ENCODE measurements around the gene MRPL52. TPM values are rescaled to one million over a fixed set of nuclear protein-coding genes. Genes with fewer than 3 reads are reported as not detected.

Gene MRPL52
- total RNA-seq, 1 donor from 2014 or later, result 182 TPM

DNA sequence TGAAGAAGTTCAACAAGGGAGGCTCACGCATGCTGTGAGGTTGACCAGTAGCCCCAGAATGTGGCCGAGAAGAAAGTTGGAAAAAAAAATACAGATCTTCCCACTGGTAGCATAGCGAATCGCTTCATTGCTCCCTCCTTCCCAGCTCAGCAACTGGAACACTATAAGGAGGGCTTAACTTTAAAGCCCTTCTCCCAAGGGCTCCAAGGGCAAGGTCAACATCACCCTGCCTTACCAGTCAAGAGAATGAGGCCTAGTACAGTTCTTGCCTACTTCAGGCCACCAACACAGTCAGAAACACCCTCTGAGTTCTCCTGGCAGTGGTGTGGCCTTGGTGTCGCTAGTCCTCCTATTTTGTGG is 48.8 kb upstream of the MRPL52 start:
- no peaks in the 10 kb centered on the region for H3K79me2 ChIP-seq (ENCODE audit: insufficient read depth, low read length)
- Mint-ChIP-seq H3K27me3 (ENCODE audit: low read depth, unreplicated experiment) (no peaks in the 10 kb centered on the region), H3K36me3 (ENCODE audit: low read depth, unreplicated experiment) (peaks cover 1% of the 10 kb centered on the region), H3K4me1 (ENCODE audit: low read depth, unreplicated experiment) (peaks cover 22% of the 10 kb centered on the region), H3K9me3 (ENCODE audit: unreplicated experiment) (no peaks in the 10 kb centered on the region), H3K4me3 (ENCODE audit: unreplicated experiment) (no peak overlapping the region), H3K27ac (ENCODE audit: unreplicated experiment) (peak overlapping the region; percentile 59)
- no peaks in the 10 kb centered on the region for H3K9me3 ChIP-seq (ENCODE audit: insufficient read depth, low read depth, low read length)
- H4K20me1 ChIP-seq (ENCODE audit: insufficient read depth, low read length), result no peaks in the 10 kb centered on the region
- H3K4me1 ChIP-seq (ENCODE audit: insufficient read depth, low read length), result peaks cover 4% of the 10 kb centered on the region
- TF ChIP-seq CTCF (IDR thresholded peaks at IDR 0.05; ENCODE audit: insufficient read depth, low read depth, low read length) (no peak), EZH2 (IDR thresholded peaks at IDR 0.05; ENCODE audit: insufficient read depth, low read length) (no peak)
- no peak overlapping the region for H3K4me2 ChIP-seq (ENCODE audit: low read length)
- H3K27ac ChIP-seq (ENCODE audit: low read depth, low read length), result no peak overlapping the region
- no peak for FAIRE-seq
- H3K9ac ChIP-seq (ENCODE audit: low read length), result no peak overlapping the region
- no peak overlapping the region for H2AFZ ChIP-seq (ENCODE audit: low read depth, low read length)
- no peak for DNase-seq (ENCODE audit: low read depth)
- no peaks in the 10 kb centered on the region for H3K36me3 ChIP-seq (ENCODE audit: insufficient read depth, low read length)
- H3K27me3 ChIP-seq (ENCODE audit: insufficient read depth, low read length), result no peaks in the 10 kb centered on the region
- H3K4me3 ChIP-seq (ENCODE audit: insufficient read depth, low read depth, low read length), result no peak overlapping the region

GRCh38 chr14:22781301-22781991 is 48.2 kb upstream of the MRPL52 start:
- H3K4me1 Mint-ChIP-seq (ENCODE audit: low read depth, unreplicated experiment), result peaks cover 22% of the 10 kb centered on the region
- peaks cover 4% of the 10 kb centered on the region for H3K4me1 ChIP-seq (ENCODE audit: insufficient read depth, low read length)
- no peak overlapping the region for H3K4me3 ChIP-seq (ENCODE audit: insufficient read depth, low read depth, low read length)
- H3K27me3 Mint-ChIP-seq (ENCODE audit: low read depth, unreplicated experiment), result no peaks in the 10 kb centered on the region
- no peaks in the 10 kb centered on the region for H3K9me3 Mint-ChIP-seq (ENCODE audit: unreplicated experiment)
- H3K9me3 ChIP-seq (ENCODE audit: insufficient read depth, low read depth, low read length), result no peaks in the 10 kb centered on the region
- H3K4me3 Mint-ChIP-seq (ENCODE audit: unreplicated experiment), result peak overlapping the region; percentile 1
- peak overlapping the region; percentile 10 for H2AFZ ChIP-seq (ENCODE audit: low read depth, low read length)
- no peak overlapping the region for H3K9ac ChIP-seq (ENCODE audit: low read length)
- H3K36me3 ChIP-seq (ENCODE audit: insufficient read depth, low read length), result no peaks in the 10 kb centered on the region
- FAIRE-seq (no peak), DNase-seq (ENCODE audit: low read depth) (peak; percentile 8)
- no peaks in the 10 kb centered on the region for H4K20me1 ChIP-seq (ENCODE audit: insufficient read depth, low read length)
- H3K4me2 ChIP-seq (ENCODE audit: low read length), result no peak overlapping the region
- H3K27ac ChIP-seq (ENCODE audit: low read depth, low read length), result no peak overlapping the region
- H3K27me3 ChIP-seq (ENCODE audit: insufficient read depth, low read length), result no peaks in the 10 kb centered on the region
- TF ChIP-seq CTCF (IDR thresholded peaks at IDR 0.05; ENCODE audit: insufficient read depth, low read depth, low read length) (no peak), EZH2 (IDR thresholded peaks at IDR 0.05; ENCODE audit: insufficient read depth, low read length) (no peak)
- peak overlapping the region; percentile 59 for H3K27ac Mint-ChIP-seq (ENCODE audit: unreplicated experiment)
- H3K79me2 ChIP-seq (ENCODE audit: insufficient read depth, low read length), result no peaks in the 10 kb centered on the region
- no peaks in the 10 kb centered on the region for H3K36me3 Mint-ChIP-seq (ENCODE audit: low read depth, unreplicated experiment)

DNA sequence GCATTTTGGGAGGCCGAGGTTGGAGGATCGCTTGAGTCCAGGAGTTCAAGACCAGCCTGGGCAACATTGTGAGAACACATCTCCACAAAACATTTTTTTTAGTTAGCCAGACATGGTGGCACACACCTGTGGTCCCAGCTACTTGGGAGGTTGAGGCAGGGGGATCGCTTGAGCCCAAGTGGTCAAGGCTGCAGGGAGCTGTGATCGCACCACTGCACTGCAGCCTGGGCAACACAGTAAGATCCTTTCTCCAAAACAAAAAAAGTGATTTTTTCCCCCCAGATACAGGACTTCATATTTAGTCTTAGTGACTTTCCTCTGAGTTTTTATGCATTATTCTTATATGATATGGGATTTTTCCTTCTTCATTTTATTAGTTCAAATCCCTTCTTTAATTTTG is 43.0 kb upstream of the MRPL52 start:
- Histone ChIP-seq H4K20me1 (ENCODE audit: insufficient read depth, low read length) (no peaks in the 10 kb centered on the region), H3K4me1 (ENCODE audit: insufficient read depth, low read length) (peaks cover under 1% of the 10 kb centered on the region), H3K4me3 (ENCODE audit: insufficient read depth, low read depth, low read length) (no peak overlapping the region), H3K79me2 (ENCODE audit: insufficient read depth, low read length) (no peaks in the 10 kb centered on the region), H3K4me2 (ENCODE audit: low read length) (no peak overlapping the region), H3K27ac (ENCODE audit: low read depth, low read length) (no peak overlapping the region), H3K36me3 (ENCODE audit: insufficient read depth, low read length) (no peaks in the 10 kb centered on the region), H3K9ac (ENCODE audit: low read length) (no peak overlapping the region), H2AFZ (ENCODE audit: low read depth, low read length) (no peak overlapping the region), H3K9me3 (ENCODE audit: insufficient read depth, low read depth, low read length) (no peaks in the 10 kb centered on the region), H3K27me3 (ENCODE audit: insufficient read depth, low read length) (no peaks in the 10 kb centered on the region)
- DNase-seq (ENCODE audit: low read depth) (no peak), FAIRE-seq (no peak)
- Mint-ChIP-seq H3K27me3 (ENCODE audit: low read depth, unreplicated experiment) (no peaks in the 10 kb centered on the region), H3K4me1 (ENCODE audit: low read depth, unreplicated experiment) (peaks cover 27% of the 10 kb centered on the region), H3K27ac (ENCODE audit: unreplicated experiment) (no peak overlapping the region), H3K9me3 (ENCODE audit: unreplicated experiment) (no peaks in the 10 kb centered on the region), H3K36me3 (ENCODE audit: low read depth, unreplicated experiment) (peaks cover 2% of the 10 kb centered on the region), H3K4me3 (ENCODE audit: unreplicated experiment) (no peak overlapping the region)
- TF ChIP-seq CTCF (IDR thresholded peaks at IDR 0.05; ENCODE audit: insufficient read depth, low read depth, low read length) (no peak), EZH2 (IDR thresholded peaks at IDR 0.05; ENCODE audit: insufficient read depth, low read length) (no peak)

All from astrocyte (in vitro differentiated cells and primary cell).